ENCODE results near the gene CD69.
A peak's percentile ranks its signal among the peaks of the same experiment; 100 is the strongest.
"Not testable (repeated sequence)": the region's sequence is repeated elsewhere in the genome, so short reads cannot be mapped to it uniquely, and the experiment has no call there.

CD69 gene

DNA sequence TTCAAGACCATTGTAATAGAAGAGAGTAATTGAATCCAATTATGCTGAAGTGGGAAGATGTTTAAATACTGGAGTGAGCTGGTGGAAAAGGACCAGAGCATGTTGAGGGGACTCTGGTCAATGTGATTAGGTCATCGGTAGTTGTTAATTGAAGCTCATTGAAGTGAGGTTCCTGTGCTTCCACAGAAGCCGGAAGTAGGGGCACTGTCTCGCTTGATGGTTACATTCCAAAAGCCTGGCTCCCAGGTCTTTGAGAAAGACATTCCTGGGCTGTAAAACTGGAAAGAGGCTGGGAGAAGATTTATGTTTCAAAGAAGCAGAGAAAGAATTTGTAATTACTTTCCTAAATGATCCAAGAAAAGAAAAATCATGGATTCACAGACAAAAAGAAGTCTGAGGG, 15.5 kb downstream of the CD69 start:
- DNase-seq: no peak

GRCh38 chr12:9742661-9743060, 18.0 kb downstream of the CD69 start:
- no peak for DNase-seq

DNA sequence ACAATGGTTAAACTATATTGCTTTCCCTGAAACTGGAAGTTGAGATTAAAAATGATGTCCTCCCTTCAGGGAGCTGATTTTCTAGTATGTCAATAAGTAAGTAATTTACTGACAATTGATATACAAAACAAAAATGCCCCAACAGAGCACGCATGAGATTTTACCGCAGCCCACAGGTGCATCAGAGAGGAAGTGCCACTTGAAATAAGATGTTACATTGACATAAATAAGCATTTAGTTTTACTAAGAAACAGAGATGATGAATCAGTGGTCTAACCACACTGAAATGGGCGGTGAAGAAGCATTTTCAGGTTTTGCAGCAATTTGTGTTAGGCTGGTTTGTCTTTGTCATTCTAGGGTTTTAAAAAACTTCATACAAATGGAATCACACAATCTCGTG, 19.0 kb downstream of the CD69 start:
- DNase-seq: peak; percentile 49

- no peak for DNase-seq
Observed at GRCh38 chr12:9740106-9740750, 20.5 kb downstream of the CD69 start.

GRCh38 chr12:9739404-9740105, 21.1 kb downstream of the CD69 start:
- DNase-seq: not testable (repeated sequence)

- DNase-seq: not testable (repeated sequence)
Observed at GRCh38 chr12:9738905-9739304, 21.8 kb downstream of the CD69 start.

DNA sequence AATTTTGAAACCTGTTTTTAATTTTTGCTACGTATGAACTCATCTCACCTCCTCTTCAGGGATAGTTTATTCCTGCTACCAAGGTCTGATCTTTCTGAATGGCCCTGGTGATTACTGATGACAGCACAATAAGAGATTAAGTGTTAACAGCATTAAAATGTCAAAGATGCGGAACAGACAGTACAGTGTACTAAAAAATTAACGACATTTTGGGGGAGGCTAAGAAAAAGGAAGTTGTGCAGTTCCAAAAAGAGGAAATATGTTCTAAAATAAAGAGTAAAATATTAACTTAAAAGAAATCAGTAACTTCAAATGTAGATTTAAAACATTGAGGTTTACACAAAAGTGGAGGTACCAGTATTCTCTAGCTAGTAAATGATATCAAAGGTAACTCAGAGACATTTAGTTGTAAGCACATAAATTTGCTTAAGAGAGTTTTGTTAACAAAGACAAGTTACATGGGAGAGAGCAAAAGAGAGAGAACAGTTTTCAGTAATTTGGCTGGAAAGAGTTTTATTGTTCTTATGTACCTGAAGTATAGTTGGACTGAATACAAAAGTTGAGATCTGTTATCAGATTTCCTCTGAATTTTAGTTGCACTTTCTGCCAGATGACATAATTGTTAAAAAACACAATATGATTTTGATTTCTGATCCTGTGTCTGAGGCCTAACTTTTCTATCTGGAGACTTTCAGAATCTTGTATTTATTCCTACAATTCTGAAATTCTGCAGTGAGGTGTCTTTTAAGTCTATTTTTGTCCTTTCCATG, 23.6 kb downstream of the CD69 start:
- DNase-seq: no peak

DNA sequence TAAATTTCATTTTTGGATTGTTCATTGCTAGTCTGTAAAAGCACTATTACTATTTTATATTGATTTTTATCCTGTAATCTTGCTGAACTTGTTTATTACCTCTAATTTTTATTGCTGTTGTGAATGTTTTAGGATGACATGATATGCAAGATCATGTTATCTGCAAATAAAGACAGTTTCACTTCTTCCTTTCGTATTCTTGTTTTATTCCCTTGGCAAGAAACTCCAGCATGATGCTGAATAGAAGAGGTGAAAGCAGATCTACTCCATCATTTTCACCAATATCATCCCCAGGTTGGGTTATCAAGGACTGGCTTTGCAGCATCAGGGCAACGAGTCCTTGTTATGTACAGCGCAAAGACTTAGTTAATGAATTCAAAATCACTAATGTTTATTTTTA, 25.1 kb downstream of the CD69 start:
- DNase-seq: no peak

DNA sequence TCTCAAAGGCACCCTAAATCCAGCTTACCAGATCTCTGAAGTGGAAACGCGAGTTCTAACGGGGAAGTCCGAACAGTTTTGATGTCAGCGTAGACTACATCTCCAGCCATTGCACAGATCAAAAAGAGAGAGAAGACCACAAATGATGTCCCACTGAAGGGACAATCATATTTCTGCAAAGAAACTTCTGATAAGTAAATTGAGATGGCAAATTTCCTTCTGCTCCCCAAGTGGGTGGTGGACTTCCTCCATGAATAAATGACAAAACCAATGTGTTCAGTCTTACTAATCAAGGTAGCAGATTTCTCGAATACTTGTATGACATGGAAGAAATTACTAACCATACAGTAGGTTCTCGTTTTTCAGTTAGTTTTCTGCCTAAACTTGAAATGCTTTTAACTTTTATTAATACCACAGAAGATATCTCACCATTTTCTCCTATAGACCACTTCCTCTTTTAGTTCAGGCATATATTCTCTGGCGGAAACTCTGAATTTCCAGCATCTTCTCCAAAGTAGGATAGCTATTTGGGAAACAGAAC, 27.7 kb downstream of the CD69 start, which contains the start of gene CLECL1:
Gene CLECL1 (minus strand): TSS at position 177 of the 541 bp plus-strand sequence.
- DNase-seq: no peak

GRCh38 chr12:9731797-9732196, 28.9 kb downstream of the CD69 start:
- no peak for DNase-seq

- no peak for DNase-seq
Observed at GRCh38 chr12:9731393-9731792, 29.3 kb downstream of the CD69 start.

- DNase-seq: no peak
Observed at GRCh38 chr12:9730591-9730990, 30.1 kb downstream of the CD69 start.

DNA sequence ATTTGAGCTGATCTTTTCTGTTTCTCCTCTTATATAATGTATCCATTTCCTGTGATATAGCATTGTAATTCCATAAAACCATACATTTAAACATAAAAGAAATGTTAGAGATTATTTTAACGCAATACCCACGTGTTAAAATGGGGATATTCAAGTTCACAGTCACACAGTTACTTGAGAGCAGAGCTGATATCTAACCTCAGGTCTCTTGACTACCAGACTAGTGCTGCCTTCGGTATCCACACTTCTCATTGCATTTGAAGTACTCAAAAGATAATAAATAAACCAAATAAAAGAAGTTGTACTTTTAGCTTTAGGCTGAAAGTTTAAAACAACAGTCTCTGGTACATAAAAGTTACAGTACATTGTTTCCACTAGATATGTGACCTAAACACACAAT, 30.7 kb downstream of the CD69 start:
- no peak for DNase-seq

DNA sequence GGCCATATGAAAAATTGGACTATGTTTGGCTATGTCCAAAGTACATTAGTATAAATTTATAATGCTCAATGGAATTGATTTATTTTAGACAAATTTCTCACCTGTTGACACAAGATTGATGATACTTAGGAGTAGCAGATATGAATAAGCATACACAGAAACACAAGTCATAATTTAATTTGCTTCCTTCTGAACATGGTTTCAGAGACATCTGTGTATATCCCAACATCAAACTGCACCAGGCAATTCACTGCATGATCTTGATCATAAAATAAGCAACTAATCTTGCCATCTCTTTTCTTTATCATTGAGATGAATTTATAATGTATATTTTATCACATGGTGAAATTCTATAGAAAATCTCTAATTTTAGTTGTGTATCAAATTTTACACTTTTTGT, 31.6 kb downstream of the CD69 start:
- no peak for DNase-seq

- no peak for DNase-seq
Observed at GRCh38 chr12:9727813-9728212, 32.9 kb downstream of the CD69 start.

- no peak for DNase-seq
Observed at GRCh38 chr12:9725213-9725870, 35.4 kb downstream of the CD69 start.

GRCh38 chr12:9724023-9724422, 36.7 kb downstream of the CD69 start:
- DNase-seq: no peak

DNA sequence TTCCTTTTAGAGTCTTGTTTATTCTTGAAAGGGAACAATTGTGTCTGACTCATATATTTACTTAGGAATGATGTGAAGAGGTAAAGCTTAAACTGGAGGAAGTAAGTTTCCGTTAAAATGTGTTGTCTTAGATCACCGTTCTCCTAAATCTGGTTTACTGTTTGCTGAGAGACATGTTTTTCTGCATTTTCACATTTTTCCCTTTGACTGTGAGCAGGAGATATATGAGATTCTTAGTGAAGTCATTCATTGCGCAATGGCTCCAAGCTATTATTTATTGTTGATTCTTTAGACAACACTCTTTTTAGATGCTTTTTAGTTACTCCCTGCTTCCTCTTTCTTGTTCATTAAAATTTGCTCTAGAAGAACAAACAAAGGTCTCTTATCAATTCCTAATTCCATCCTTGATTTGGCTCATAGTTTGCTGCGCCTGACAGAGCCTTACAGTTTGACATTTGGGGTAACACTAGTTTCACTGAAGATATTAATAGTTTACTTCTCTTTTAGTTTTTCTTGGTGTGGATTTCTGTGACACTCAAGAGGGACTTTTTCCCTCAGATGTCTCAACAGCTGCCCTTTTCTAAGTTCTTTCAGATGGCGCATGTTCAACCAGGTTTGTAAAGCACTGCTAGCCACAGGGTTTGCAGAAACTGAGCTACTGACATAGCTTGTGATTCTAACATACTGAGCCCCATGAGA, 39.2 kb downstream of the CD69 start:
- no peak for DNase-seq

GRCh38 chr12:9719790-9720189, 40.9 kb downstream of the CD69 start:
- no peak for DNase-seq

GRCh38 chr12:9718968-9719367, 41.7 kb downstream of the CD69 start:
- DNase-seq: no peak

- DNase-seq: no peak
Observed at GRCh38 chr12:9717070-9717925, 43.4 kb downstream of the CD69 start.

Data from effector CD8-positive, alpha-beta T cell (primary cell).